ENCODE data around the gene MLST8.
A peak's percentile ranks its signal among the peaks of the same experiment; 100 is the strongest.

Gene MLST8, protein sequence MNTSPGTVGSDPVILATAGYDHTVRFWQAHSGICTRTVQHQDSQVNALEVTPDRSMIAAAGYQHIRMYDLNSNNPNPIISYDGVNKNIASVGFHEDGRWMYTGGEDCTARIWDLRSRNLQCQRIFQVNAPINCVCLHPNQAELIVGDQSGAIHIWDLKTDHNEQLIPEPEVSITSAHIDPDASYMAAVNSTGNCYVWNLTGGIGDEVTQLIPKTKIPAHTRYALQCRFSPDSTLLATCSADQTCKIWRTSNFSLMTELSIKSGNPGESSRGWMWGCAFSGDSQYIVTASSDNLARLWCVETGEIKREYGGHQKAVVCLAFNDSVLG

DNA sequence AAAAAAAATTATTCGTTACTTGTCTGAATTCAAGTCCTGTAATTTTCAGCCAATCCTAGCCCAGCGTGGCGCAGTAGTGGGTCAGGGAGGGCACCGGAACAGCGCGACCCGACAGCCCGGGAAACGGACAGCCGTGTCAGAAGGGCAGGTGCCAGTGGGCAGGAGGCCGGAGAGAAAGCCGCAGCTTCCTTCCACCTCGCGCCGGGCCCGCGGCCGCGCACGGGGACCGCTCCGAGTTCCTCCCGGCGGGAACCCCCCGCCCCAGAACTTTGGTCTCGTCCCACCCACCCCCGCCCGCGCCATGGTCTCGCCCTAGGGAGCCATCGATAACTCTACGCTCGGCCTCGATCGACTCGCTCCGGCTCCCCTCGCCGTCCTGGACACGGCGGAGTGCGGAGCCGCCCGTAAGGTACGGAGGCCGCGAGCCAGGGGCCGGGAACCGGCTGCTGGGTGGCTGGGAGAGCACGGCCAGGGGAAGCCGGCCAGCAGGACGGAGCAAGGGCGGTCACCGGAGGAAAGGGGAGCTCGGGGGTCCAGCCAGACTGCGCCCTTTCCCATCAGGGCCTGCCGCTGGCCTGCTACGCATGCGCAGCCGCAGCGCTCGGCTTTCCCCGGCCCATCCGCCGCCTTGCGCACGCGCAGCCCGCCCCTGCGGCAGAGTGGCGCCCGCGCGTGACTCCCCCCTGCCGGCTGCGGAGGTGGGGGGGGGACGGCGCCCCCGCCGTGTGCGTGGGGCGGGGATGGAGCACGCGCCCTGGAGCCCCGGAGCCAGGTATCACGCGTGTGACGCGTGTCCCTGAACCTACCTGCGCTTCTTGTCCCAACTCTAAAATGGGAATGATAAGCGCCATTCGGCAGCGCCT is at the start of gene MLST8:
TSS of gene MLST8 (plus strand) at position 351 of the 863 bp plus-strand sequence. CDS start 632 bp downstream, outside the sequence.
- intact Hi-C loops (cut with DNase I): no loop called here
- DNase-seq: peak; percentile 71 to 95 (median 89)

DNA sequence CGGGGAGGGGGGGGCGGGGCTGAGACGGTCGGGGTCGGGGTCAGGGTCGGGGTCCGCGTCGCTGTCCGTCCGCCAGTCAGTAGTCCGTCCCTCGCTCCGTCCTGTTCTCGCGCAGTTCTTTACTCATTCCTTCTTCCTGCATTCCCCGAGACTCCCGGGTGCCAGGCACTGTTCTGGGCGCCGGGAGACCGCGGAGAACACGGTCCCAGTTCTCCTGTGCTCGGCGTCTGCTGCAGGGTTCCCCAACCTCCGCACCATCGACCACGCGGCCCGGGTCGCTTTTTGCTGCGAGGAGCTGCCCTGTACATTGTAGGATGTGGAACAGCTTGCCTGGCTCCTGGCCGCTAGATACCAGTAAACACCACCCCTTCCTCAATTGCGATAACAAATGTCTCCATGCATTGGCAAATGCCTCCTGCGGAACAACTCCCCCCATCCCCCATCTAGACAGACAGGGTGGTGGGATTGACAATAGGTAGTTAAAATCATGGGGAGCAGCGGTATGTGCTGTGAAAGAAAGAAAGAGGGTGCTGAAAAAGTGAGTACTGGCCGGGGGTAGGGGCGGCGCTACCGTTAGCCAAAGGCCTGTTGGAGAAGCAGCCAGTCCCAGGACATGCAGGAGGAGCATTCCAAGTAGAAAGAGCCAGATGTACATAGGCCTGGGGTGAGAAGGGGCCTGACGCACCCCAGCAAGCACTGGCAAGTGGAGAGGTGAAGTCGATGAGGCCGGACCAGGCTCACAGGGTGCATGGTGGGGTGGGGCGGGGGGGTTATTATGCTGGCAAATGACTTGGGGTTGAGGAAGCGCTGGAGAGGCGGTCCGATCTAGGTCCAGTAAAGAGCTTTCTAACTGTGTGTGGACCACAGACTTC is 49.0 kb upstream of the MLST8 start:
- intact Hi-C loops (cut with DNase I): loop anchor here (5.0 kb wide), 1 partner anchor 134 kb away; no protein-coding TSS in a partner anchor
- DNase-seq: peak in 5 of 42 donors; percentile 13 to 40 (median 19)

DNA sequence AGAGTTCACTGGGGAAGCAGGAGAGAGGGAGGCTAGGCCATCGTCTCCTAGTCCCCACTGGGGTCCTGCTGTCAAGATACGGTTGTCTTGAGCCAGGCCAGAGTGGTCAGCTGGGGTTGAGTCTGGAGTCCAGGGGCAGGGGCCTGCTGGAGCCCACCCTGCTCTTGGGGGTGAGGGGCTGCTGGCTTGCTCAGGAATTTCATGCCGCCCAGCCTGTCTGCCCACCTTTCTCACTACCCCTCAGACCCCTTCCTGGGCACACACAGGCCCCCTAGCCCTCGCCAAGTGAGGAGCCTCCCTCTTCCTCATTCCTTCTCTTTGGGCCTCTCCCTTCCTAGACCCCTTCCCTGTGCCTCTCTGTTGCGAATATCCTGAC is 48.4 kb upstream of the MLST8 start:
- DNase-seq: no peak
- intact Hi-C loops (cut with DNase I): loop anchor here (5.0 kb wide), 1 partner anchor 135 kb away; no protein-coding TSS in a partner anchor

DNA sequence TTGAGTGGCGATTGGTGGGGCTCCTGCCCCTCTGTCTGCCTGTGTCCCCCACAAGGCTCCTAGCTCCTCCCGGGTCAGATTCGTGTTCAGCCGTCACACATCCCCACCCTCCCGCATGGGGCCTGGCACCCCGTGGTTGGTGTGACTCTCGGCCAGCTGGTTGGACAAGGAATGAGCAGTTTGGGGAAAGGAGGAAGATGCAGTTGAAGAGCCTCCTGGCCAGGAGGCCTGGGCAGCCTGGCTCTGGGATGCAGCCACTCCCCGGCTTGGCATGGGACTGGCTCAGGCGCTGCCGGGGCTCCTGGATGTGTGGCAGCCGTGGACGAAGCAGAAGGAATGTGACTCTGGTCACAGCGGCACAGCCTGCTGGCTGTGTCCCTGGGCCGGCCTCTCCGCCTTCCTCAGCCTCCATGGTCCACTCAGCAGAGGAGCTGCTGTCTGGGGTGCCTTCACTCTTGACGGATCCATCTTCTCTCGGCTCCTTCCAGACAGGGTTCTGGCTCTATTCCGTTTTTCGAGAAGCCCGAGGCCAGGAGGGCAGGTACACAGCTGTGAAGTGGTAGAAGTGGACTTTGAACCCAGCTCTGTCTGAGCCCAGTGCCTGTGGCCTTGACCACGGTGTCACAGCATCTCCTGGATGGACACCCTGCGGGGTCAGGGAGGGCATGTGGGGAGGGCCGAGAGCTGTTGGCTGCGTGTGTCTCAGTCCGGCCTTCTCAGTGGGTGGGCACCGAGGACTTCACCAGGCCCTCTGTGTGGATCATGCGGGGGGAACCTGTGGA is 47.6 kb upstream of the MLST8 start:
- peak in 1 of 42 donors; percentile 12 for DNase-seq
- intact Hi-C loops (cut with DNase I): loop anchor here (5.0 kb wide), 1 partner anchor 135 kb away; no protein-coding TSS in a partner anchor

DNA sequence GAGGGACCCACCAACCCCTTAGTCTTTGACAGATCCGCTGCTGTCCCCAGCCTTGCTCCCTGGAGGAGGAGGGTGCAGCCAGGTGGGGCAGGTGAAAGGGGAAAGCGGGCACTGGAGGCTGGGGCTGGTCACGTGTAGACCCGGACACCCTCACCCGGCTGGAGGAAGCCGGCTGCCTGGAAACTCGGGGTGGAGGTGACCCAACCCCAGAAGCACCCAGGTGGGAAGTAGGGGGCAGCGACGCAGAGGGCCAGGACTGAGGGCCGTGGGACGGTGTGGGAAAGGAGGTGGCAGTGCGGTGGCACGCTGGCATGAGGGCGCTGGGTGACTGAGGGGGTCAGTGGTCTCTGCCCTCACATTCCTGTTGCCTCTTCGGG is 47.0 kb upstream of the MLST8 start:
- DNase-seq: no peak
- intact Hi-C loops (cut with DNase I): loop anchor here (5.0 kb wide), 1 partner anchor 136 kb away; no protein-coding TSS in a partner anchor

DNA sequence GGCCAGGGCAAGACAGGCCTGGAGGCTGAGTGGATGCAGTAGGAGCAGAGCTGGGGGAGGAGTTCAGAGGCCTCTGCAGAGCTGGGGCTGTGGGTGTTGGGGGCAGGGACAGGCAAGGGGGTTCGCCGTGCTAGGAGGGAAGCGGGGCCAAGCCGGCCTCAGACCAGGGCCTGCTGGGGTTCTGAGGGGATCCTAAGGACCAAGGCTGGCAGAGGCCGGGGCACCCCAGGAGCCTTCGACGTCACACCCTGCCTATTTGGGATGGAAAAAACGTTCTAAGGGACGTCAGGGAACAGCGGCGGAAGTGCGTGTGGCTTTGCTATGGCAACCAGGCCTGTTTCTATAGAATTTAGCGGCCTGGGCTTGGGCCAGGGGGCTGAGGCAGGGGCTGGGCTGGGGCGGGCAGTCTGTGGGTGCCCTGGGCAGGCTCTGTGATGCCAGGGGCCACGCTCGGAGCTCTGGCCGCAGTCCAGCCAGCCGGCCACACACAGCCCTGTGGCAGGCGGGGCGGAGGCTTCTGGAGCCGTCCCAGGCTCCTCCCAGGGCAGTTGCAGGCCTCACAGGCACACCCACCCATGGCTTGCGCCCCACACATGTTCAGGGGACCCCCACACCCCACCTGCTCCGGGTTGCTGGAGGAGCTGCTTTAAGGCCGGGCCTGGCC is 45.9 kb upstream of the MLST8 start:
- DNase-seq: peak in 15 of 42 donors; percentile 28 to 65 (median 55)
- intact Hi-C loops (cut with DNase I): loop anchor here (5.0 kb wide), 1 partner anchor 137 kb away; no protein-coding TSS in a partner anchor

DNA sequence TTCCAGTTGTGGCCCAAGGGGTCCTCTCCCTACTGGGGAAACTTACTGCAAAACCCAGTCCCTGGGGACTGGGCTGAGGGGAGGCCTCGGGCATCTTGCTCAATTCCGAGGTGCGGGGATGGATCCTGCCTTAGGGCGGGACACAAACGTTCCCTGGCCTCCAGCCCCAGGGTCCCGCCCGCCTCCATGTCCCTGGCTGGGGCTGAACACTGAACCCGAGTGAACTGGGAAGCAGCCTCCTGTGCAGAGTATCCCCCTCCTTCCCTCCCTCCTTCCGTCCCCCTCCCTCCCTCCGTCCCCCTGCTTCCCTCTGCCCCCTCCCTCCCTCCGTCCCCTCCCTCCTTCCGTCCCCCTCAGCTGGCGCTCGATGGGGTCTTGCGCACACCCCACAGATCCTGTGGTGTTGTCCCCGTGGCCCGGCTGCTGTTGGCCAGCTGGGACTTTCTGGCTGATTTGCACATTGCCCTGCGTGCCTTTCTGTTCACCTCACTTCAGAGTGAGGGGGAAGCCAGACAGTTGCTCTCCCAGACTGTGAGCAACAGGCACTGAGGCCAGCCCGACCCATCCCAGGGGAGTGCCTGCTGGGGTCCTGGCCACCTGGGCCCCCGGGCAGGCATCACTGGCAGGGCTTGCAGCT is 44.2 kb upstream of the MLST8 start:
- intact Hi-C loops (cut with DNase I): no loop called here
- no peak for DNase-seq

DNA sequence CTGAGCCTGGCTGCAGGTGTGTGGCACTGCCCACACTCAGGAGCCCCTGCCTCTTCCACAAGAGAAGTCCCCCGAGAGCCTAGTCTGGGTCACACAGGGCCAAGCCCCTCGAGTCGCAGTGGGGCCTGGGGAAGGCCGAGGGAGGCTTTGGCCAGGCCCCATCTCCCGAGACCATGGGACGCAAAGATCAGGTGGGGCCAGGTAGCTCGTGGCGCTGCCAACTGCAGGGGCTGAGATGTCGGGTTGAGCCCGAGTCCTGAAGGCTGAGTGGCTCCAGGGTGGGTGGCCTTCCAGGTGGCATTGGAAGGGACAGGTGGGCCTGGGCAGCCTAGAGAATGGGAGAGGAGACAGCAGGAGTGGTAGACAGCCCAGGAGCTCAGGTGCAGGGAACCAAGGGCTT is 43.3 kb upstream of the MLST8 start:
- no peak for DNase-seq
- intact Hi-C loops (cut with DNase I): no loop called here

DNA sequence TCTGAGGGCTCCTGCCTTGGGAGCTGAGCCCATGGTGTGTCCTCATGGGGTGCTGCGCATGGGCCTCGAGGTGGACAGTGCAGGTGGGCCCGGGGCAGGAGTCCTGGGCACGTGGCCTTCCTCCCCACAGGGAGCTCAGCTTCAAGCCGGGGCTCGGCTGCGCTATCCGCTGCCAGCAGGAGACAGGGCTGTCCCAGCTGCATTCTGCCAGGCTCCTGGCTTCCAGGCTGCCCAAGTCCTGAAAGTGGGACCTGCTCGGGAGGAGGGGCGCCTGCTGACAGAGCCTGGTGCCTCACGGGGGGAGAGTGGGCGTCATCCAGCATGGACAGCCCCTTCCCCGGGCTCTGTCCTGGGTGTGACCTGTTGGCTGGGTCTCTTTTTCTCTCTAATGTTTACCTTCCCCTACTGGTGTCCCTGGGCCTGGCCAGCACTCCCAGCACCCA is 42.6 kb upstream of the MLST8 start:
- no peak for DNase-seq
- intact Hi-C loops (cut with DNase I): no loop called here

DNA sequence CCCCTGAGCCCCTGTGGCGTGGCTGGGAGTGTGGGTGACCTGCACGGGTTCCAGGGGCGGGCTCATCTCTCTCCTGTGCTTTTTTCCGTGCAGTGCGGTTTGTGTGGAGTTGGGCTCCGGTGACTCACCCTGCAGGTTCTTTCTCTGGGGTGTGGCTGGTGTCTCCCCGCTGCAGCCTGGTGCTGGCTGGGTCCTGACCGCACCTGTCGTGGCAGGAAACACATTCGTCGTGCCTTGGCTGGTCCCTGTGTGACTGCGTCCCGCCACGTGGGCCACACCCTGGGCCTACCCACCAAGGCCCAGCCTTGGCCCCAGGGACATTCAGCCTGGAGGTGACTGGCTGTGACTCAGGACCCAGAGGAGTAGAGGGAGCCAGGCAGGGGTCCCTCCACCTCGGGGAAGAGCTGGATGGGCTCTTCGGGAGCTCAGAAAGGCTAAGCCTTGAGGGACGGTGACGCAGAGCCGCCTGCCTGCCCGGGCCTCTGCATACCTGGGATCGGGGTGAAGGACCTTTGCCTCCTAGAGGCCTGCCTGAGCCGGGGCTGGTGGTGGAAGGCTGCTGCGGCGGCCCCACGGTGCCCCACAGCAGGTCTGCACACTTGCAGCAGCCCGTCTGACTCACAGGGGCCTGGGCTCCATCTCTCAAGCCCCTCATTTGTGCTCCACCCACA is 41.9 kb upstream of the MLST8 start:
- intact Hi-C loops (cut with DNase I): no loop called here
- peak in 29 of 42 donors; percentile 38 to 84 (median 61) for DNase-seq

DNA sequence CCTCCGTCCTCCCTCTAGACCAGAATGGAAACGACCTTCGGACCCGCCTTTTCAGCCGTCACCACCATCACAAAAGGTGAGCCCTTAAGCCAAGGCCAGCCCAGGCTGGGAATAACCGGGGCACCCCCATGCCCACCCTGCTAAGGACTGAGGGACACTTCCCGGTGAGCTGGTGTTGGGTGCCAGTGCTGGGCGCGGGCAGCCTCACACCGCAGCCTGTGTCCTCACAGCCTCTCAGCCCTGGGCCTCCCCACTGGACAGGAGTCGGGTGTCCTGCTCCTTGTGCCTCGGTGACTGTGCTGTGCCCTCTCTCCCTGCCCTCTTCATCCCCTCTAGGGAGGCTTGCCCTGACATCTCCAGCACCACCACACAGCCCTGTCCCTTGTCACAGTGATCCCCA is 39.4 kb upstream of the MLST8 start:
- no peak for DNase-seq
- intact Hi-C loops (cut with DNase I): no loop called here

DNA sequence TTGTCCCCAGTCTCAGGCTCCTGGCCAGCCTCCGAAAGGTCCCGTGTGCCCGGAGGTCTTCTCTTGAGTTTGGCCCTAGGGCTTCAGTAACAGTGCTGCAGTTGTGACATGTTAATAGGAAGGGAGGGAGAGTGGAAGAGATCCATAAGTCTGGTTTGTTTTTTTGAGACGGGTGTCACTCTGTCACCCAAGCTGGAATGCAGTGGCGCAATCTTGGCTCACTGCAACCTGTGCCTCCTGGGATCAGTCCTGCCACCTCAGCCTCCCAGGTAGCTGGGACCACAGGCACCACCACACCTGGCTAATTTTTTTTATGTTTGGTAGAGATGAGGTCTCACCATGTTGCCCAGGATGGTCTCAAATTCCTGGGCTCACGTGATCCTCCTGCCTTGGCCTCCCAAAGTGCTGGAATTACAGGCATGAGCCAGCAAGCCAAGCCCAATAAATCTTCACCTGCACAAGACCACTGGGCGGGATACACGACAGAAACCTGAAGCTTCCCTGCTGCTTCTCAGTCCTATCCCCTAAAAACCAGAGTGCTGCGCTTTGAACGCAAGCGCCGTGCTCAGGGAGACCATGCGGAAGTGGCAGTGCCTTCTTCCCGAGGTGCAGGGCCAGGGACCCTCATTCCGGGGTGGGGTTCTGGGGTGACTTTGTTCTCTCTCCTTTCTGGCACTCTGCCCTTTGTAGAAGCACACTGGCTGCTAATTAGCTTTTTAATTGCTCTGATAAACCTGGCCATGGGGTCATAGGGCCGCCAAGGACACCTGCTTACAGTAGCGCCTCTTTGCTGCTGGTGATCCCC is 38.8 kb upstream of the MLST8 start:
- intact Hi-C loops (cut with DNase I): no loop called here
- DNase-seq: no peak

DNA sequence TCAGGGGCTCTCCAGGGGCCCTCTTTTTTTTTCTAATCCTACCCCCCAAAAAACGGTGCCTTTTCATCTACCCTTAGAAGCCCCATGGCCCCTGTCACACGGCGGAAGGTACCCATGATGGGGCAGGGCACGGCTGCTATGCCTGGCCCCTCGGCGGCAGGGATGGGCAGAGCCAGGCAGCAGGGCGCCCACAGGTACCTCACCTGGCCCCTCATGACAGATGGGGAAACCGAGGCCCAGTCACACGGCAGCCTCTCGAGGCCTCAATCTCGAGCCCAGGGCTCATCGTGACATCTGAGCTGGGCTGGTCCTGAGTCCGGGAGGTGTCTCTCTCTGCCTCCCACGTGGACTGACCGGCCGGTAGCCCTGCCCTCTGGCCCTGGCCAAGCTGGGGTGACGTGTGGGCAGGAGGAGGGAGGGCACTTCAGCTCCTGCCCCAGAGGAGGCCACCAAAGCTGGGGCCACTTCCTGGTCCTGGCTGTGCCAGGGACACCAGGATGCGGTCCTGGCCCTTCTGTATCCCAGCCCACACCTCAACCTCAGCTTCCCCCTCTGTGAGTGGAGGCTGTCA is 38.1 kb upstream of the MLST8 start:
- DNase-seq: no peak
- intact Hi-C loops (cut with DNase I): no loop called here

DNA sequence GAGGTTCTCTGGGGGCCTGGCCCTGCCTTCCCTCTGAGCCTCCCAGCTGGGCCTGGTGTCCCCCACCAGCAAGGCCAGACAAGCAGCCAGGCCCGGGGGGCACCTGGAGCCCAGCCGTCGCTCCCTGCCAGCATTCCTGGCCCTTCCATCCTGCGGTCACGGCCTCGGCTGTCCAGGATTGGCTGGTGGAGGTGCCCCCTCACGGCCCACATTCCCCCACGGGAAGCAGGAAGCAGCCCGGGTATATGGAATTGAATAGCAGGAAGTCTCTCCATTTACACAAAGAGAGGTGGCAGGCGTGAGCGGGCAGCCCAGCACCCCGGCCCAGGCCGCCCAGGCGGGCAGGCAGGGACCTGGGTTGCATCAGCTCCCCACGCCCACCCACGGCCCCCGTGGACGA is 35.2 kb upstream of the MLST8 start:
- DNase-seq: no peak
- intact Hi-C loops (cut with DNase I): no loop called here

DNA sequence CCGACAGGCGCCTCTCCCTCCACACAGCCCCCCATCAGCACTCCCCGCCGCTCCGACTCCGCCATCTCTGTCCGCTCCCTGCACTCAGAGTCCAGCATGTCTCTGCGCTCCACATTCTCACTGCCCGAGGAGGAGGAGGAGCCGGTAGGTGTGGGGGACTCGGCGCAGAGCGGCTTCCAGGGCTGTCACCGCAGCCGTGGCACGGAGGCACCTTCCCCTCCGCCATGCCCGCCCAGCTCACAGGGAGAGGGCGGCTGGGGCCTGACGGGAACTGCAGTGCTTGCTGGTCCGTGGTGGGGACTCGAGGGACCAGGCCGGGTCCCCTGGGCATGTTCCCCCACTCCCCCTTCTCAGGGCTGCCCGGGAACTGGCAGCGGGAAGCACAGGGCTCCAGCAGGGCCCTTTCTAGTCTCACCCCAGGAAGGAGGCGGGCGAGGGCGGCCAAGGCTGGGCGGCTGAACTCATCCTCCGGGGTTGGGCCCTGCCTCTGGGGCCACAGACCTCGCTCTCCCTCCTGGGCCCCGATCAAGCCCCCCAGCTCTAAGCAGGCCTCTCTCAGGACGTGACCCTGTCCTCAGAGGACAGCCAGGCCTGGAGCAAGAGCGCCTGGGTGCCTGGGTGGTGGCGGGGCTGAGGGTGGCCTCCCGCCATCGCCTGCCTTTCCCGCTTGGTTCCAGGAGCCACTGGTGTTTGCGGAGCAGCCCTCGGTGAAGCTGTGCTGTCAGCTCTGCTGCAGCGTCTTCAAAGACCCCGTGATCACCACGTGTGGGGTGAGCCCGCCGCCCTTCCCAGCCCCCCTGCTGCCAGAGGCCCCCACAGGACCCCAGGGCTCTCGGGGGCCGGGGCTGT is 34.4 kb upstream of the MLST8 start:
- DNase-seq: no peak
- intact Hi-C loops (cut with DNase I): no loop called here
